Stimulated activated CD4-positive, alpha-beta T cell treated with anti-CD3 and anti-CD28 coated beads, TNF-alpha, amount 100 ng/mL, for 24 hours (primary cell): ENCODE measurements around the gene PSMC2.
"Not testable (repeated sequence)": the region's sequence is repeated elsewhere in the genome, so short reads cannot be mapped to it uniquely, and the experiment has no call there.

Experiments used
- DNase-seq, 3 experiments: peaks; one replicate each; pipeline ENCODE4 v3.0.0-alpha.2; 2020; ENCODE audit warnings: low read depth in 3 of 3

Gene PSMC2

DNA sequence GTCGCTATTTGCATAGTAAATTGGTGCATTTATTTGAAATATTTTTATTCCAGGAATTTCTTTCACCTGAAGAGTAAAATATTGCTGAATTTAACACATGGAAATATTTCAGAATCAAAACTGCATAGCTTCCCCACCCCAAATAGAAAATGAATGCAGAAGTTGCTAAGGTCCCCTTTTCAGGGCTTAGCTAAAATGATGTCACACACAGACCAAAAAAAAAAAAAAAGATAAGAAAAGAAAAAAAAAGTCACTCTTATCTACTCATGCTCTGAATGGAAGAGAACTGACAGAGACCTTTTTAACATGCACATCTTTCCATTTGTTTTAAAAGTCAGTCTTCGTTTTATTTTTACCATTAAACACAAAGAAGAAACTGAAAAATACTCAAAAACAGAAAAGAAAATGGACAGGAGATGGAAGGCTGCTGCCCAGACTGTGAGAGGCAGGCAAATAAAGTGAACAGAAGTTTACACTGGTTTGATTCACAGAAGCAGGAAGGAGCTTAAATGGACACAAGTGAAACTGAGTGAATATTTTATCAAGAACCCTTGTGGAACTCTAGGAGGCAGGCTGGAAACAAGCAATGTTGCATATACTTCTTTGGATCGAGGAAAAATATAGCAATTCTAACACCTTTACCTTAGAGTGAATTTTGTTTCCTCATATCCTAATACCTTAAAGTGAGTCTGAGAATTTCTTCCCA, 32.0 kb downstream of the PSMC2 start:
- no peak for DNase-seq

- no peak for DNase-seq
These were observed 33.1 kb downstream of the PSMC2 start for GRCh38 chr7:103380395-103381191.

DNA sequence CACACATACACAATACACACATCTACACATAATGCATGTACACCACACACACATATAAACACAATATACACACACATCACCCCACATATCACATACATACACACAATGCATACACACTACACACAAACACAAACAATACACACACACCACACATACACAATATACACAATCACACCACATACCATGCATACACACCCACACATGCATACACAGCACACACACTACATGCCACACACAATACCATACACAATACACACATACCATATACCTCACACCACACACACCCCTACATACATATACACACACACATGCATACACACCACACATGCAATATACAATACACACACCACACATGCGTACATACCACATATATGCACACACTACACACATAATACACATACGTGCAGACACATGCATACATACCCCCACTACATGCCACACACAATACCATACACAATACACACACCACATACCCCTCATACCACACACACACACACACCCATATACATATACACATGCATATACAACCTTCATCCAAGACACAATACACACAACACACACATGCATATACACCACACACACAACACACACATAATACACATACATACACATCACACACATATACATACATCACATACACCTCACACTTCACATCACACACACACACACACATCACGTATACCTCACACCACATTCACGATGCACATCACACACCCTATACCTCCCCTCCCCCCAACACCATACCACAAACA, 34.0 kb downstream of the PSMC2 start:
- no peak for DNase-seq

- DNase-seq, result no peak
These were observed 34.6 kb downstream of the PSMC2 start for GRCh38 chr7:103382032-103382402.

DNA sequence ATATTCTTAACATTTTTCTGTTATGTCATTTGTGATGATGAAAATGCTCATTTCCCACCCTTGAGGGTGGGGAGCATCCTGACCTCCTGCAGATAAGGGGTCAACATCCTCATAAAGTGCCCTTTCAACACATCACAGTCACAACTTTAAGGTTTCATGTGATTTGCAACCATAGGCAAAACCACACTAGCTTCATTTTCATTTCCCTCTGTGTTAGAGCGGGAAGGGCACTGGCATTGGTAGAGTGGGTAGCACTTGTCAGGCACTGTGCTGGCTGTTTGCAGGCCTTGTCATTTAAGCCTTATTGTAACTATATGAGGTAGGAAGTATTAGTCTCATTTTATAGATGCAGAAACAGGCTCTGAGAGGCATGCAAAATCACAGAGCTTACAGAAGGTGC, 39.8 kb downstream of the PSMC2 start:
- no peak for DNase-seq

GRCh38 chr7:103388469-103389140, 41.2 kb downstream of the PSMC2 start:
- DNase-seq, result no peak

DNA sequence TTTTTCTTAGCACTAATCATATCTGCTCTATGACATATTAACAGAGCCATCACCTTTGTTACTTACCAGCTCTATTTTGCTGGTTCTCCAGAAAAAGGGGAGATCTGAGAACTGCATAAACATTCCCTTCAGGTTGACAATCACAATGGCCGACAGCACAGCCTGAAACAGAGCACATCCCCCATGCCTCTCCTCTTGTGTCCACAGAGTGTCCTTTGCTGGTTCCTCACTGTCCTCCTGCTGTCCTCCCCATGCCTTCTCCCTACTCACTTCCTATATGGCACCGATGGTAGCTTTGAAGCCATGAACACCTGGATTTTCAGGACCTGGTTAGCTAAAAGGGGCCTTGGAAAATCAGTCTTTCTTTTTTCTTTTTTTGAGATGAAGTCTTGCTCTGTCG, 41.8 kb downstream of the PSMC2 start:
- DNase-seq, result no peak

- no peak for DNase-seq
These were observed 43.7 kb downstream of the PSMC2 start for GRCh38 chr7:103391150-103391549.

DNA sequence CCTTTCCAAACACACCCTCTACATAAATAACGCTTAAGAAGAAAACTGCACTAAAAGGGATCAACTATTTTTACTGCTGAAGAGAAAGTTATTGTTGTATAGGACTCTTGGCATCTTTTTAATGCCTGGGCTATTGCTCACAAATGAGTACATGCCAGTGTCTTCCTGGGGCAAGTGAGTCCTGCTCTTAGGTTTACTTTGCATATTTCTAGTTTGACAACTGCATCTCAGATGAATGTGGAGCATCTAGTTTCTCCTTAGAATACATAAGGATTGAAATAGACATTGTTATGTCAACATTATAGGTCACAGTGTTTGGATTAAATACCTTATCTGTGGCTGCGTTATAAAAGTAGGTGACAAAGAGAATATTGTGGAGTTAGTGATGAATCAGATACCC, 44.5 kb downstream of the PSMC2 start:
- DNase-seq, result no peak

DNA sequence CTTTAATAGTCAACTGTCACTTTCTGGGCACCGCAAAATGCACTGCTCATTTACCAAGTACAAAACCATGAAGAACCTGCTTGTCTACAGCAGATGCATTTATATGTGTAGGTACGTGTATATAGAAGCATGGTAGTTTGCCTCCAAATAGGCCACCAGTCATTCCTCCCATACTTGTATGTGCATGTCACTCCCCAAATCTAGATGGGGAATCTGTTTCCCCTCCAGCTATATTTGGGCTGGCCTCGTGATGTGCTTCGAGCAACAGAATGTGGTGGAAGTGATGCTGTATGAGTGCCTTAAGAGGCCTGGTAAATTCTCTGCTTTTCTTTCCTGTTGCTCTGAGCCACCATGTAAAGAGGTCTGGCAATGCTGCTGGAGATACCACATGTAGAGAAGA, 47.1 kb downstream of the PSMC2 start:
- no peak for DNase-seq

DNA sequence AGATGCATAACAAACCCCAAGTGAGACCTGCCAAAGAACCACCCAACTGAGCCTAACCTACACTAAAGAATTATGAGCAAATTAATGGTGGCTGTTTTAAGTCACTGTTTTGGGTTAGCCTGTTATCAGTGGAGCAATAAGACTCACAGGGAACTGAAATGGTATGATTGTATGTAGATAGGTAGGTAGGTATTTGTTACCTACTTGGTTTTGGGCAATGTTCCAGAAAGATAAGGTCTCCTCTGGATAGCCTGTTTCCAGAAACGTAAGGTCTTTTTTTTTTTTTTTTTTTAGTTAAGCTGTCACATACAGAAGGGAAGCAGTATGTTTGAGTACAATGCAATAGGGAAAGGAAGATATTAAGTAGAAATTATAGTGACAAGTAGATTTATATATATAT, 47.6 kb downstream of the PSMC2 start:
- no peak for DNase-seq

GRCh38 chr7:103396471-103396870, 49.0 kb downstream of the PSMC2 start:
- no peak for DNase-seq

- no peak for DNase-seq
These were observed 51.2 kb downstream of the PSMC2 start for GRCh38 chr7:103398483-103399127.

DNA sequence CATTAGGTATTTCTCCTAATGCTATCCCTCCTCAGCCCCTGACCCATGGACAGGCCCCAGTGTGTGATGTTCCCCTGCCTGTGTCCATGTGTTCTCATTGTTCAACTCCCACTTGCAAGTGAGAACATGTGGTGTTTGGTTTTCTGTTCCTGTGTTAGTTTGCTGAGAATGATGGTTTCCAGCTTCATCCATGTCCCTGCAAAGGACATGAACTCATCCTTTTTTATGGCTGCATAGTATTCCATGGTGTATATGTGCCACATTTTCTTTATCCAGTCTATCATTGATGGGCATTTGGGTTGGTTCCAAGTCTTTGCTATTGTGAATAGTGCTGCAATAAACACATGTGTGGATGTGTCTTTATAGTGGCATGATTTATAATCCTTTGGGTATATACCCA, 52.2 kb downstream of the PSMC2 start:
- DNase-seq, result not testable (repeated sequence)

DNA sequence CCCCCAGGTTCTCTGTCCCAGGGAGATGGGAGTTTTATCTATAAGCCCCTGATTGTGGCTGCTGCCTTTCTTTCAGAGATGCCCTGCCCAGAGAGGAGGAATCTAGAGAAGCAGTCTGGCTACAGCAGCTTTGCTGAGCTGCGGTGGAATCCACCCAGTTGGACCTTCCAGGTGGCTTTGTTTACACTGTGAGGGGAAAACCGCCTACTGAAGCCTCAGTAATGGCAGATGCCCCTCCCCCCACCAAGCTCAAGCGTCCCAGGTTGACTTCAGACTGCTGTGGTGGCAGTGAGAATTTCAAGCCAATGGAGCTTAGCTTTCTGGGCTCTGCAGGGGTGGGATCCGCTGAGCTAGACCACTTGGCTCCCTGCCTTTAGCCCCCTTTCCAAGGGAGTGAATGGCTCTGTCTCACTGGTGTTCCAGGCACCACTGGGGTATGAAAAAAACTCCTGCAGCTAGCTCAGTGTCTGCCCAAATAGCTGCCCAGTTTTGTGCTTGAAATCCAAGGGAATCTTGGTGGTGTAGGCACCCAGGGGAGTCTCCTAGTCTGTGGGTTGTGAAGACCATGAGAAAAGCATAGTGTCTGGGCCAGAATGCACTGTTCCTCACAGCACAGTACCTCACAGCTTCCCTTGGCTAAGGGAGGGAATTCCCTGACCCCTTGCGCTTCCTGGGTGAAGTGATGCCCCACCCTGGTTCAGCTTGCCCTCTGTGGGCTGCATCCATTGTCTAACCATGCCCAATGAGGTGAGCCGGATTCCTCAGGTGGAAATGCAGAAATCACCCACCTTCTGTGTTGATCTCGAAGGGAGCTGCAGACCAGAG, 58.6 kb downstream of the PSMC2 start:
- DNase-seq, result not testable (repeated sequence)

GRCh38 chr7:103412151-103412550, 64.7 kb downstream of the PSMC2 start:
- DNase-seq, result no peak

GRCh38 chr7:103413407-103413806, 66.0 kb downstream of the PSMC2 start:
- DNase-seq, result no peak

GRCh38 chr7:103418241-103418640, 70.8 kb downstream of the PSMC2 start:
- no peak for DNase-seq
